SK-N-SH treated with all-trans-retinoic acid at 6 μM for 48 hours (cell line): Measurements from ENCODE around the gene PPP1R3E.

Source experiments
- ATAC-seq: fragments of 200-7000 bp; cut with Tn5 transposase; 3 replicates; pipeline ENCODE4 v1.9.1; 2020; ENCODE audit warnings: mild to moderate bottlenecking, moderate library complexity
- ARNTL ChIP-seq: fragments of 450-650 bp; formaldehyde crosslinking; IDR thresholded peaks from 2 replicates; pipeline ENCODE4 v1.5.0; 2020; ENCODE audit warnings: low read depth, mild to moderate bottlenecking, moderate library complexity, borderline replicate concordance
- BACH2 ChIP-seq: fragments of 250-450 bp; sonication (Bioruptor Pico); IDR thresholded peaks from 2 replicates; pipeline ENCODE4 v1.9.0; 2021; ENCODE audit warnings: mild to moderate bottlenecking, borderline replicate concordance
- ESRRG ChIP-seq: fragments of 250-450 bp; sonication (Bioruptor Pico); IDR thresholded peaks from 2 replicates; pipeline ENCODE4 v1.6.1; 2021; ENCODE audit warnings: mild to moderate bottlenecking
- GLIS3 ChIP-seq: fragments of 250-450 bp; sonication (Bioruptor Pico); IDR thresholded peaks from 2 replicates; pipeline ENCODE4 v1.5.0; 2020; ENCODE audit warnings: mild to moderate bottlenecking, moderate library complexity
- ISL1 ChIP-seq: fragments of 250-450 bp; sonication (Bioruptor Pico); IDR thresholded peaks from 2 replicates; pipeline ENCODE4 v2.1.2; 2022; ENCODE audit warnings: mild to moderate bottlenecking, moderate library complexity
- OSR1 ChIP-seq: fragments of 250-450 bp; sonication (Bioruptor Pico); IDR thresholded peaks from 2 replicates; pipeline ENCODE4 v1.8.0; 2022; ENCODE audit warnings: moderate library complexity, mild to moderate bottlenecking, inconsistent platforms
- PPARA ChIP-seq: fragments of 250-450 bp; sonication (Bioruptor Pico); IDR thresholded peaks from 2 replicates; pipeline ENCODE4 v1.5.0; 2020; ENCODE audit warnings: mild to moderate bottlenecking, borderline replicate concordance
- RARB ChIP-seq: fragments of 250-450 bp; sonication (Bioruptor Pico); IDR thresholded peaks from 2 replicates; pipeline ENCODE4 v1.8.0; 2021; ENCODE audit warnings: mild to moderate bottlenecking, moderate library complexity
- SNAI2 ChIP-seq: fragments of 250-450 bp; sonication (Bioruptor Pico); IDR thresholded peaks from 2 replicates; pipeline ENCODE4 v1.5.0; 2020; ENCODE audit warnings: mild to moderate bottlenecking, moderate library complexity
- TCF4 ChIP-seq: fragments of 250-450 bp; sonication (Bioruptor Pico); IDR thresholded peaks from 2 replicates; pipeline ENCODE4 v1.8.0; 2021; ENCODE audit warnings: mild to moderate bottlenecking, moderate library complexity, borderline replicate concordance
- TOX ChIP-seq: fragments of 250-450 bp; sonication (Bioruptor Pico); IDR thresholded peaks from 2 replicates; pipeline ENCODE4 v1.8.0; 2021; ENCODE audit warnings: mild to moderate bottlenecking, moderate library complexity, borderline replicate concordance
- ZC3H10 ChIP-seq: fragments of 250-450 bp; sonication (Bioruptor Pico); IDR thresholded peaks from 2 replicates; pipeline ENCODE4 v1.5.1; 2021; ENCODE audit warnings: mild to moderate bottlenecking, moderate library complexity
- ZFP3 ChIP-seq: fragments of 250-450 bp; sonication (Bioruptor Pico); IDR thresholded peaks from 2 replicates; pipeline ENCODE4 v1.5.0; 2020; ENCODE audit warnings: mild to moderate bottlenecking, moderate library complexity
- ZFP30 ChIP-seq: fragments of 450-650 bp; formaldehyde crosslinking; IDR thresholded peaks from 2 replicates; pipeline ENCODE4 v1.5.0; 2022; ENCODE audit warnings: mild to moderate bottlenecking, moderate library complexity
- ZNF70 ChIP-seq: fragments of 450-650 bp; formaldehyde crosslinking; IDR thresholded peaks from 2 replicates; pipeline ENCODE4 v1.5.0; 2020; ENCODE audit warnings: mild to moderate bottlenecking, moderate library complexity
- ZNF8 ChIP-seq: fragments of 450-650 bp; formaldehyde crosslinking; IDR thresholded peaks from 2 replicates; pipeline ENCODE4 v1.5.0; 2020; ENCODE audit warnings: mild to moderate bottlenecking, moderate library complexity
- TF ChIP-seq, protein P1 (sequence below): fragments of 250-450 bp; sonication (Bioruptor Pico); IDR thresholded peaks from 2 replicates; pipeline ENCODE4 v1.8.0; 2021; ENCODE audit warnings: low read depth, mild to moderate bottlenecking, moderate library complexity, borderline replicate concordance
- TF ChIP-seq, protein P2 (sequence below): fragments of 250-450 bp; sonication (Bioruptor Pico); IDR thresholded peaks from 2 replicates; pipeline ENCODE4 v1.5.0; 2020; ENCODE audit warnings: mild to moderate bottlenecking, moderate library complexity
- TF ChIP-seq, protein P3 (sequence below): fragments of 250-450 bp; sonication (Bioruptor Pico); IDR thresholded peaks from 2 replicates; pipeline ENCODE4 v1.8.0; 2020; ENCODE audit warnings: mild to moderate bottlenecking, moderate library complexity, borderline replicate concordance
- TF ChIP-seq, protein P4 (sequence below): fragments of 250-450 bp; sonication (Bioruptor Pico); IDR thresholded peaks from 2 replicates; pipeline ENCODE4 v1.5.1; 2021; ENCODE audit warnings: mild to moderate bottlenecking, moderate library complexity
- TF ChIP-seq, protein P5 (sequence below): fragments of 250-450 bp; sonication (Bioruptor Pico); IDR thresholded peaks from 2 replicates; pipeline ENCODE4 v1.5.1; 2020; ENCODE audit warnings: low read depth, mild to moderate bottlenecking, moderate library complexity

Gene PPP1R3E

DNA sequence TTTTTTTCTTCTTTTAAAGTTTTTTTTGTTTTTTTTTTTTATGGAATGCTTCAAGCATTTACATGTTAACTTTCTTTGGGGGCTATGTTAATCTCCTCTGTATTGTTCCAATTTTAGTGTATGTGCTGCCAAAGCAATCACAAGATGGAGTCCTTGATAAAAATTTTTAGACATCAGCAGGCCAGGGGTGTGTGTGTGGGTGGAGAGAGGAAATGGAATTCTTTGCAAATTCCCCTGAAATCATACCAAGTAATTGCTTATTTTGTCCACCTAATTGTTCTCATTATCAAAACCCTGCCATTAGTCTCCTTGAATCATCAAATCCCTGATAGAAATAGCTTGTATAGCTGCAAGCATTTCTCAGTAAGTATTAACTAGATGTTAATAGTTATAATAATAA lies 43.2 kb downstream of the PPP1R3E start:
- ATAC-seq = no peak
- TF ChIP-seq RARB = no peak
- TF ChIP-seq, protein P1, sequence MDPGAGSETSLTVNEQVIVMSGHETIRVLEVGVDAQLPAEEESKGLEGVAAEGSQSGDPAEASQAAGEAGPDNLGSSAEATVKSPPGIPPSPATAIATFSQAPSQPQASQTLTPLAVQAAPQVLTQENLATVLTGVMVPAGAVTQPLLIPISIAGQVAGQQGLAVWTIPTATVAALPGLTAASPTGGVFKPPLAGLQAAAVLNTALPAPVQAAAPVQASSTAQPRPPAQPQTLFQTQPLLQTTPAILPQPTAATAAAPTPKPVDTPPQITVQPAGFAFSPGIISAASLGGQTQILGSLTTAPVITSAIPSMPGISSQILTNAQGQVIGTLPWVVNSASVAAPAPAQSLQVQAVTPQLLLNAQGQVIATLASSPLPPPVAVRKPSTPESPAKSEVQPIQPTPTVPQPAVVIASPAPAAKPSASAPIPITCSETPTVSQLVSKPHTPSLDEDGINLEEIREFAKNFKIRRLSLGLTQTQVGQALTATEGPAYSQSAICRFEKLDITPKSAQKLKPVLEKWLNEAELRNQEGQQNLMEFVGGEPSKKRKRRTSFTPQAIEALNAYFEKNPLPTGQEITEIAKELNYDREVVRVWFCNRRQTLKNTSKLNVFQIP (CRISPR knock-in tag) = no peak
- TF ChIP-seq OSR1 (CRISPR knock-in tag) = no peak
- TF ChIP-seq ISL1 (CRISPR knock-in tag) = no peak
- no peak for TF ChIP-seq ZFP3 (CRISPR knock-in tag)
- no peak for TF ChIP-seq TOX (CRISPR knock-in tag)
- no peak for TF ChIP-seq TCF4 (CRISPR knock-in tag)

DNA sequence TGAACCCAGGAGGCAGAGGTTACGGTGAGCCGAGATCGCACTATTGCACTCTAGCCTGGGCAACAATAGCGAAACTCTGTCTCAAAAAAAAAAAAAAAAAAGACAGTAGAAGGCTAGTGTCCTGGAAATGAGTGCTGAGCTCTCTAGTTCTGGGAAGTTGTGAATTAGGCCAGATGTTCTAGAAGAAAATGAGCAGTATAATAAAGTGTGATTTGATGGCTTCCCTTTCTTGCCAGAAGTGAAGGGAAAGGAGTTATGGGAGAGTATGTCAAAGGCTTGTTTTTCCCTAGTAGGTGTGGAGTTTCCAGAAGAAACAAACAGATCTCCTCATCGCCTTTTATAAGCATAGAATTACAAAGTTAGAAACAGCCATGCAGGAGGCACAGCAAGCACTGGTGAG lies 44.4 kb downstream of the PPP1R3E start:
- no peak for ATAC-seq
- no peak for TF ChIP-seq ZFP3 (CRISPR knock-in tag)
- TF ChIP-seq, protein P2, sequence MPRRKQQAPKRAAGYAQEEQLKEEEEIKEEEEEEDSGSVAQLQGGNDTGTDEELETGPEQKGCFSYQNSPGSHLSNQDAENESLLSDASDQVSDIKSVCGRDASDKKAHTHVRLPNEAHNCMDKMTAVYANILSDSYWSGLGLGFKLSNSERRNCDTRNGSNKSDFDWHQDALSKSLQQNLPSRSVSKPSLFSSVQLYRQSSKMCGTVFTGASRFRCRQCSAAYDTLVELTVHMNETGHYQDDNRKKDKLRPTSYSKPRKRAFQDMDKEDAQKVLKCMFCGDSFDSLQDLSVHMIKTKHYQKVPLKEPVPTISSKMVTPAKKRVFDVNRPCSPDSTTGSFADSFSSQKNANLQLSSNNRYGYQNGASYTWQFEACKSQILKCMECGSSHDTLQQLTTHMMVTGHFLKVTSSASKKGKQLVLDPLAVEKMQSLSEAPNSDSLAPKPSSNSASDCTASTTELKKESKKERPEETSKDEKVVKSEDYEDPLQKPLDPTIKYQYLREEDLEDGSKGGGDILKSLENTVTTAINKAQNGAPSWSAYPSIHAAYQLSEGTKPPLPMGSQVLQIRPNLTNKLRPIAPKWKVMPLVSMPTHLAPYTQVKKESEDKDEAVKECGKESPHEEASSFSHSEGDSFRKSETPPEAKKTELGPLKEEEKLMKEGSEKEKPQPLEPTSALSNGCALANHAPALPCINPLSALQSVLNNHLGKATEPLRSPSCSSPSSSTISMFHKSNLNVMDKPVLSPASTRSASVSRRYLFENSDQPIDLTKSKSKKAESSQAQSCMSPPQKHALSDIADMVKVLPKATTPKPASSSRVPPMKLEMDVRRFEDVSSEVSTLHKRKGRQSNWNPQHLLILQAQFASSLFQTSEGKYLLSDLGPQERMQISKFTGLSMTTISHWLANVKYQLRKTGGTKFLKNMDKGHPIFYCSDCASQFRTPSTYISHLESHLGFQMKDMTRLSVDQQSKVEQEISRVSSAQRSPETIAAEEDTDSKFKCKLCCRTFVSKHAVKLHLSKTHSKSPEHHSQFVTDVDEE (CRISPR knock-in tag) = no peak
- no peak for TF ChIP-seq ARNTL (CRISPR knock-in tag)
- TF ChIP-seq ZNF70 = no peak
- no peak for TF ChIP-seq TOX (CRISPR knock-in tag)
- TF ChIP-seq ZC3H10 = no peak
- TF ChIP-seq ZFP30 (CRISPR knock-in tag) = no peak
- TF ChIP-seq, protein P1 (CRISPR knock-in tag) = no peak
- TF ChIP-seq GLIS3 (CRISPR knock-in tag) = no peak
- no peak for TF ChIP-seq ISL1 (CRISPR knock-in tag)
- no peak for TF ChIP-seq TCF4 (CRISPR knock-in tag)
- no peak for TF ChIP-seq OSR1 (CRISPR knock-in tag)
- TF ChIP-seq PPARA (CRISPR knock-in tag) = no peak
- TF ChIP-seq ZNF8 (CRISPR knock-in tag) = no peak
- TF ChIP-seq, protein P3, sequence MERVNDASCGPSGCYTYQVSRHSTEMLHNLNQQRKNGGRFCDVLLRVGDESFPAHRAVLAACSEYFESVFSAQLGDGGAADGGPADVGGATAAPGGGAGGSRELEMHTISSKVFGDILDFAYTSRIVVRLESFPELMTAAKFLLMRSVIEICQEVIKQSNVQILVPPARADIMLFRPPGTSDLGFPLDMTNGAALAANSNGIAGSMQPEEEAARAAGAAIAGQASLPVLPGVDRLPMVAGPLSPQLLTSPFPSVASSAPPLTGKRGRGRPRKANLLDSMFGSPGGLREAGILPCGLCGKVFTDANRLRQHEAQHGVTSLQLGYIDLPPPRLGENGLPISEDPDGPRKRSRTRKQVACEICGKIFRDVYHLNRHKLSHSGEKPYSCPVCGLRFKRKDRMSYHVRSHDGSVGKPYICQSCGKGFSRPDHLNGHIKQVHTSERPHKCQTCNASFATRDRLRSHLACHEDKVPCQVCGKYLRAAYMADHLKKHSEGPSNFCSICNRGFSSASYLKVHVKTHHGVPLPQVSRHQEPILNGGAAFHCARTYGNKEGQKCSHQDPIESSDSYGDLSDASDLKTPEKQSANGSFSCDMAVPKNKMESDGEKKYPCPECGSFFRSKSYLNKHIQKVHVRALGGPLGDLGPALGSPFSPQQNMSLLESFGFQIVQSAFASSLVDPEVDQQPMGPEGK (CRISPR knock-in tag) = no peak
- TF ChIP-seq, protein P4, sequence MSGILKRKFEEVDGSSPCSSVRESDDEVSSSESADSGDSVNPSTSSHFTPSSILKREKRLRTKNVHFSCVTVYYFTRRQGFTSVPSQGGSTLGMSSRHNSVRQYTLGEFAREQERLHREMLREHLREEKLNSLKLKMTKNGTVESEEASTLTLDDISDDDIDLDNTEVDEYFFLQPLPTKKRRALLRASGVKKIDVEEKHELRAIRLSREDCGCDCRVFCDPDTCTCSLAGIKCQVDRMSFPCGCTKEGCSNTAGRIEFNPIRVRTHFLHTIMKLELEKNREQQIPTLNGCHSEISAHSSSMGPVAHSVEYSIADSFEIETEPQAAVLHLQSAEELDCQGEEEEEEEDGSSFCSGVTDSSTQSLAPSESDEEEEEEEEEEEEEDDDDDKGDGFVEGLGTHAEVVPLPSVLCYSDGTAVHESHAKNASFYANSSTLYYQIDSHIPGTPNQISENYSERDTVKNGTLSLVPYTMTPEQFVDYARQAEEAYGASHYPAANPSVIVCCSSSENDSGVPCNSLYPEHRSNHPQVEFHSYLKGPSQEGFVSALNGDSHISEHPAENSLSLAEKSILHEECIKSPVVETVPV = no peak
- TF ChIP-seq BACH2 (CRISPR knock-in tag) = no peak
- no peak for TF ChIP-seq ESRRG
- TF ChIP-seq, protein P5, sequence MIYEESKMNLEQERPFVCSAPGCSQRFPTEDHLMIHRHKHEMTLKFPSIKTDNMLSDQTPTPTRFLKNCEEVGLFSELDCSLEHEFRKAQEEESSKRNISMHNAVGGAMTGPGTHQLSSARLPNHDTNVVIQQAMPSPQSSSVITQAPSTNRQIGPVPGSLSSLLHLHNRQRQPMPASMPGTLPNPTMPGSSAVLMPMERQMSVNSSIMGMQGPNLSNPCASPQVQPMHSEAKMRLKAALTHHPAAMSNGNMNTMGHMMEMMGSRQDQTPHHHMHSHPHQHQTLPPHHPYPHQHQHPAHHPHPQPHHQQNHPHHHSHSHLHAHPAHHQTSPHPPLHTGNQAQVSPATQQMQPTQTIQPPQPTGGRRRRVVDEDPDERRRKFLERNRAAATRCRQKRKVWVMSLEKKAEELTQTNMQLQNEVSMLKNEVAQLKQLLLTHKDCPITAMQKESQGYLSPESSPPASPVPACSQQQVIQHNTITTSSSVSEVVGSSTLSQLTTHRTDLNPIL = no peak
- TF ChIP-seq SNAI2 (CRISPR knock-in tag) = no peak
